ENCODE measurements around the gene CAB39.

DNA sequence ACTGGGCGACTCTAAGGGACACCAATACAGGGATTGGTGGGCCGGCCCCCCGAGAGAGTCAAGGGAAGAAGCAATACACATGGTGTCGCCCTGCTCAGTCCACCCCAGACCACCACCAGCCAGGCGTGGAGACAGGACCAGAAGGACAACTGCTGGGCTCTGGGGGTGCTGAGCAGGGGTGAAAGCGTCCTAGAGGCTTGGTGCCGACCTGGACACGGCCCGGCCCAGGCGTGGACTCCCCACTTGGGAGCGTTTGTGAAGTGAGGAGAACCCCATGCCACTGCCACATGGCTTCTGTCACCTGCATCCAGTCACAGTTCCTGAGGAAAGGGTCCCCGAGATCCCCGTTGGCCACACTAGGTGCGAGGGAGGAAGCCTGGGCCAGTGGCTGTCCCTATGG is 116.7 kb downstream of the CAB39 start:
- TF ChIP-seq FOXM1 (IDR thresholded peaks at IDR 0.05; ENCODE audit: borderline replicate concordance) (no peak), TARDBP (IDR thresholded peaks at IDR 0.05) (no peak), NFRKB (IDR thresholded peaks at IDR 0.05) (no peak)
- TF ChIP-seq, protein P1, sequence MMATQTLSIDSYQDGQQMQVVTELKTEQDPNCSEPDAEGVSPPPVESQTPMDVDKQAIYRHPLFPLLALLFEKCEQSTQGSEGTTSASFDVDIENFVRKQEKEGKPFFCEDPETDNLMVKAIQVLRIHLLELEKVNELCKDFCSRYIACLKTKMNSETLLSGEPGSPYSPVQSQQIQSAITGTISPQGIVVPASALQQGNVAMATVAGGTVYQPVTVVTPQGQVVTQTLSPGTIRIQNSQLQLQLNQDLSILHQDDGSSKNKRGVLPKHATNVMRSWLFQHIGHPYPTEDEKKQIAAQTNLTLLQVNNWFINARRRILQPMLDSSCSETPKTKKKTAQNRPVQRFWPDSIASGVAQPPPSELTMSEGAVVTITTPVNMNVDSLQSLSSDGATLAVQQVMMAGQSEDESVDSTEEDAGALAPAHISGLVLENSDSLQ (IDR thresholded peaks at IDR 0.05): no peak
